ENCODE measurements around the gene ASAP2.

Gene ASAP2

DNA sequence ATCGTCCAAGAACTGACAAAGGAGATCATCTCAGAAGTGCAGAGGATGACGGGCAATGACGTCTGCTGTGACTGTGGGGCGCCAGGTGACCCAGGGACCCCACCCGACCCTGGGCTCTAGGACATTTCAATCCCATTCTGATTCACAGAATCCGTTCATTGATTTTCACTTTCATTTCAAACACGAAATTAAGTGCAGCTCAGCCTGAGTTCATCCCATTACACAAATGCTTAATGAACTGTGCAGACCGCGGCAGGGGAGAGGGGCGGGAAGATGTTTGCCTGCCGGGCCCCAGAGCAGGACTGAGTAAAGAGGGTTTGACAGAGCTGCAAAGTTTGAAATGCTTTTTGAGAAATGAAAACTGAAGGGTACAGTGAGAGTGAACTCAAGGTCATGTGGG lies 149.6 kb downstream of the ASAP2 start:
- no peaks in the 10 kb centered on the region for H3K27me3 ChIP-seq (replicated peaks)
- TF ChIP-seq, protein P1, sequence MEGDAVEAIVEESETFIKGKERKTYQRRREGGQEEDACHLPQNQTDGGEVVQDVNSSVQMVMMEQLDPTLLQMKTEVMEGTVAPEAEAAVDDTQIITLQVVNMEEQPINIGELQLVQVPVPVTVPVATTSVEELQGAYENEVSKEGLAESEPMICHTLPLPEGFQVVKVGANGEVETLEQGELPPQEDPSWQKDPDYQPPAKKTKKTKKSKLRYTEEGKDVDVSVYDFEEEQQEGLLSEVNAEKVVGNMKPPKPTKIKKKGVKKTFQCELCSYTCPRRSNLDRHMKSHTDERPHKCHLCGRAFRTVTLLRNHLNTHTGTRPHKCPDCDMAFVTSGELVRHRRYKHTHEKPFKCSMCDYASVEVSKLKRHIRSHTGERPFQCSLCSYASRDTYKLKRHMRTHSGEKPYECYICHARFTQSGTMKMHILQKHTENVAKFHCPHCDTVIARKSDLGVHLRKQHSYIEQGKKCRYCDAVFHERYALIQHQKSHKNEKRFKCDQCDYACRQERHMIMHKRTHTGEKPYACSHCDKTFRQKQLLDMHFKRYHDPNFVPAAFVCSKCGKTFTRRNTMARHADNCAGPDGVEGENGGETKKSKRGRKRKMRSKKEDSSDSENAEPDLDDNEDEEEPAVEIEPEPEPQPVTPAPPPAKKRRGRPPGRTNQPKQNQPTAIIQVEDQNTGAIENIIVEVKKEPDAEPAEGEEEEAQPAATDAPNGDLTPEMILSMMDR (IDR thresholded peaks at IDR 0.05; ENCODE audit: low read depth, low read length, missing control alignments): no peak
- DNase-seq: no peak
- no peak overlapping the region for H3K27ac ChIP-seq
- in situ Hi-C loops (cut with HindIII; ENCODE audit: low pct_ligation_motif_present, low sequenced_read_pairs): no loop called here
- H3K4me3 ChIP-seq (ENCODE audit: low read depth, low read length): no peak overlapping the region
- H3K36me3 ChIP-seq (replicated peaks): peaks cover 58% of the 10 kb centered on the region

DNA sequence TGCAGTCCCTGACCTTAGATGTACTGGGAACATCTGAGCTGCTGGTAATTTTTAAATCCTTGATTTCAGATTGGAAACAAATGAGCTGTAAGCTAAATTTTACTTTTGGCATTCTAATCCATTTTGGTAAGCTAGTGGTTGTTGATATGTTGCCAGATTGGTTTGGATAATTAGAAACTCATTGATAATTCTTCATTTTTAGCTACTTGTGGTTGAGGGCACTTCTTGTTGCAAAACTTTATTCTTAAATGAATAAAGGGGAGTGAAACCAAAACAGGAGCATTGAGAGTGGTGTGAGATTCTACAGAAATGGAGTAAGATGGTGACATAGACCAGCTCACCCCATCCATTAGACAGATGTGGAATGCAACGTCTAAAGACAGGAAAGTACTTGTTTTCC lies 152.2 kb downstream of the ASAP2 start:
- Histone ChIP-seq H3K4me3 (ENCODE audit: low read depth, low read length) (no peak overlapping the region), H3K36me3 (replicated peaks) (peaks cover 42% of the 10 kb centered on the region), H3K27me3 (replicated peaks) (no peaks in the 10 kb centered on the region), H3K27ac (no peak overlapping the region)
- TF ChIP-seq, protein P1 (IDR thresholded peaks at IDR 0.05; ENCODE audit: low read depth, low read length, missing control alignments): no peak
- no peak for DNase-seq
- in situ Hi-C loops (cut with HindIII; ENCODE audit: low pct_ligation_motif_present, low sequenced_read_pairs): no loop called here

DNA sequence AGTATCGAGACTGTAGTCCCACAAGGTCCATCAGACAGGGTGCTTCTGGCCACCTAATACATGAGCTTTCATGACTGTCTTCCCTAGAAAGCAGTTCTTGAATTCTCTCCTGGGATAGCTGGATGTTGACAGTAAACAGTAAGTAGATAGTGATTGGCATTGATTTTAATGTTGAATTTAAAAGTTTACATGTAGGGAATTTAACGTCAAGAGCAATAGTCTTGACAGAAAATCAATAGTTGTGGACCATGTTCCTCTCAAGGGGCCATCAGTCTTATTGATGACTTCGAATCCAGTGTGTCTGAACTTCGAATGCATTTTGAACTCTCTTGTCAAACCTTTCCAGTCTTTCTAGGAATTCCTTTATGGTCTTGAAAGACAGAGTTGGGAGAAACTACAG lies 152.9 kb downstream of the ASAP2 start:
- in situ Hi-C loops (cut with HindIII; ENCODE audit: low pct_ligation_motif_present, low sequenced_read_pairs): no loop called here
- Histone ChIP-seq H3K4me3 (ENCODE audit: low read depth, low read length) (no peak overlapping the region), H3K36me3 (replicated peaks) (peaks cover 43% of the 10 kb centered on the region), H3K27me3 (replicated peaks) (no peaks in the 10 kb centered on the region), H3K27ac (no peak overlapping the region)
- TF ChIP-seq, protein P1 (IDR thresholded peaks at IDR 0.05; ENCODE audit: low read depth, low read length, missing control alignments): no peak
- DNase-seq: no peak

DNA sequence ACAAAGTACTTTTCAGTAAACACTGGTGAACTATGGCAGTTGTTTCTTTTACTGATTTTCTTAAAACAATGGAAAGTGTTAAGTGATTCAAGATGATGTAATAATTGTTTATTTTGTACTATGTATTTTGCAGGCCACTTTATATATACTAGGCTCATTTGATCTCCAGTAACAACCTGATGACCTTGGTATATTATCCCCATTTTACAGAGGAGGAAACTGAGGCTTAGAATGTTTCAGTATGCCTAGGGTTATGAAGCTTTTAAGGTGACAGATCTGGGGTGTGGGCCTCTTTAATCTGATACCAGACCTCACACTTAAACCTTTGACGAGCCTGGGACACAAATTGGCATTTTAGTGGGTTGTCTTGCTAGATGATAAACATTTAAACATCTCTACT lies 153.5 kb downstream of the ASAP2 start:
- peaks cover 42% of the 10 kb centered on the region for H3K36me3 ChIP-seq (replicated peaks)
- H3K27me3 ChIP-seq (replicated peaks): no peaks in the 10 kb centered on the region
- no peak for DNase-seq
- no peak overlapping the region for H3K4me3 ChIP-seq (ENCODE audit: low read depth, low read length)
- TF ChIP-seq, protein P1 (IDR thresholded peaks at IDR 0.05; ENCODE audit: low read depth, low read length, missing control alignments): no peak
- in situ Hi-C loops (cut with HindIII; ENCODE audit: low pct_ligation_motif_present, low sequenced_read_pairs): no loop called here
- H3K27ac ChIP-seq: no peak overlapping the region

DNA sequence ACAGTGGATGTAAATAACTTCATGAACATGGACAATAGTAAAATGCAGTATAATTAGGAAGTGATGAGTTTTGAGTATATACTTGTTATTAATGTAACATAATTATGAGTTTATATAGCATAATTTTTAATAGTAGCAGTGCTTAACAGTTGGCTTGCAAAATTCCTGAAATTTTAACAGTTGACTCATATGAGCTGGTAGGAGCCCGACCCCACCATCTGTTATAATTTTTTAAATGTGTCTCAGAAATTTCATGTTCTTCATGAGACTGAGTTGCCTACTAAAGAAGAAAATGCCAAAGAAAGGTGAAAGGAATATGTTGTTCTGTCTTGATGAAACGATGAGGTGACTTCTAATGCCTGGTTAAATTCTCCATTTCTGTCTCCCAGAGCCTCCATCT lies 154.1 kb downstream of the ASAP2 start:
- Histone ChIP-seq H3K27me3 (replicated peaks) (no peaks in the 10 kb centered on the region), H3K36me3 (replicated peaks) (peaks cover 43% of the 10 kb centered on the region), H3K4me3 (ENCODE audit: low read depth, low read length) (no peak overlapping the region), H3K27ac (no peak overlapping the region)
- TF ChIP-seq, protein P1 (IDR thresholded peaks at IDR 0.05; ENCODE audit: low read depth, low read length, missing control alignments): no peak
- DNase-seq: no peak
- in situ Hi-C loops (cut with HindIII; ENCODE audit: low pct_ligation_motif_present, low sequenced_read_pairs): no loop called here

DNA sequence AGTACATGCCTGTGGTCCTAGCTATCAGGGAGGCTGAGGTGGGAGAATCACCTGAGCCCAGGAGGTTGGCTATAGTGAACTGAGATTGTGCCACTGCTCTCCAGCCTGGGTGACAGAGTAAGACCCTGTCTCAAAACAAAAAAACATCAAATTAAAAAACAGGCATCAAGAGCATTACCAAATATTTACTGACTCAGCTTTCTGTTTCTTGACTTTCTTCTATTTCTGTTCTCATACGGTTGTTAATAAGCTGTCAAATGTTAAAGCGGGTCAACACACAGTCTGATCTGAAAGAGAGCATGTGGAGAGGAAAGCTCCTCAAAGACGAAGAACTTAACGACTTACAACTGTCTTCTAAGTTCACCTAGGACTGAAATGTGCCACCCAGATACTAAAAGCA lies 157.8 kb downstream of the ASAP2 start:
- no peaks in the 10 kb centered on the region for H3K27me3 ChIP-seq (replicated peaks)
- in situ Hi-C loops (cut with HindIII; ENCODE audit: low pct_ligation_motif_present, low sequenced_read_pairs): no loop called here
- TF ChIP-seq, protein P1 (IDR thresholded peaks at IDR 0.05; ENCODE audit: low read depth, low read length, missing control alignments): no peak
- no peak overlapping the region for H3K4me3 ChIP-seq (ENCODE audit: low read depth, low read length)
- no peak overlapping the region for H3K27ac ChIP-seq
- no peak for DNase-seq
- H3K36me3 ChIP-seq (replicated peaks): peaks cover 47% of the 10 kb centered on the region

All from brain microvascular endothelial cell (primary cell).